PC-3 (cell line): ENCODE measurements around the gene CFAP58.

Experiments used
- EZH2 ChIP-seq: fragments of 300-600 bp; sonication (generic); IDR thresholded peaks from one replicate; pipeline ENCODE4 v1.6.1; 2017; ENCODE audit warnings: antibody characterized with exemption, mild to moderate bottlenecking, low read length; ENCODE audit not compliant: unreplicated experiment
- TF ChIP-seq, protein P1 (sequence below): fragments of 300-600 bp; sonication (generic); conservative IDR thresholded peaks from 2 replicates; pipeline ENCODE4 v1.5.1; 2017; ENCODE audit warnings: antibody characterized with exemption, low read depth, mild to moderate bottlenecking, low read length

DNA sequence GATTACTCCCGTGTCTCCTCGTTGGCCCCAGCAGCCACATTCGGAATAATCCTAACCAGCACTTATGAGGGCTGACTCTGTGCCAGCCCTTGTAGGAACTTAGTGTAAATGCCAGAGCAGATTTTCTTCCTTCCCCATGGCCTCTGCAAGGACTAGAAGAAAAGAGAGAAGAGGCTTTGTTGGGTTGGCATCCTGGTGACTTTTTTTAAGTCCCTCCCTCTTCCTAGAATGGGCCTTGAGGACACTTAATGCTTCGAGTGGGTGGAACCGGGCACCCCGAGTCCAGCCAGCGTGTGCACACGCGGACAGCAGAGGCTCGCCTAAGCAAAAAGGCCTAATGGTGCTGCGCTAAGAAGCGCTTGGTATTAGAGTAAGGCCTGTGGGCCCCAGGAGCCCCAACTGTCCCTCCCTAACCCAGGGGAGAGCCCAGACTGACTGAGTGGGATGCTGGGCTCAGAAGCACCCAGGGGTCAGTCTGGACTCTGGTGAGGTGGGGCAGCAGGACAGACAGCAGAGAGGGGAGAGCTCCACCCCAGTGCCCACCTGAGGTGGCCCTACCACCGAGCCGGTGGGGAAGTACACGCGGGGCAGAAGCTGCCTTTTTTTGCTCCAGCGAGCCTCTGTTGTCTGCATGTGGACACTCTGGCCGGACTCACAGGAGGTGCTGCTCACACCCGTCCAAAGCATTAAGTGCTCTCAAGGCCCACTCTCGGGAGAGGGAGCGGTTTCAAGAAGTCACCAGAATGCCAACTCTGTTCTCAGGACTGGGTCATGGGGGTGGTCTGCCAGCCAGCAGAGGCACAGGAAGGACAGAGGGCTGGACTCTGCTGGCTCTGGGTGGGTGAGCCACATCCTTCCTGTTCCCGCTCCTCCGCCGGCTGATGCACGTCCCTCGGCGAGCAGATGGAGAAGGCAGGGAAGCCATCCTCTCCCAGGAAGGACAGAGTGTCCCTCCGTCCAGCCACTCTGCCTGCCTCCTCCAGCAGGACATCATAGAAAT lies 27.9 kb upstream of the CFAP58 start:
- TF ChIP-seq, protein P1, sequence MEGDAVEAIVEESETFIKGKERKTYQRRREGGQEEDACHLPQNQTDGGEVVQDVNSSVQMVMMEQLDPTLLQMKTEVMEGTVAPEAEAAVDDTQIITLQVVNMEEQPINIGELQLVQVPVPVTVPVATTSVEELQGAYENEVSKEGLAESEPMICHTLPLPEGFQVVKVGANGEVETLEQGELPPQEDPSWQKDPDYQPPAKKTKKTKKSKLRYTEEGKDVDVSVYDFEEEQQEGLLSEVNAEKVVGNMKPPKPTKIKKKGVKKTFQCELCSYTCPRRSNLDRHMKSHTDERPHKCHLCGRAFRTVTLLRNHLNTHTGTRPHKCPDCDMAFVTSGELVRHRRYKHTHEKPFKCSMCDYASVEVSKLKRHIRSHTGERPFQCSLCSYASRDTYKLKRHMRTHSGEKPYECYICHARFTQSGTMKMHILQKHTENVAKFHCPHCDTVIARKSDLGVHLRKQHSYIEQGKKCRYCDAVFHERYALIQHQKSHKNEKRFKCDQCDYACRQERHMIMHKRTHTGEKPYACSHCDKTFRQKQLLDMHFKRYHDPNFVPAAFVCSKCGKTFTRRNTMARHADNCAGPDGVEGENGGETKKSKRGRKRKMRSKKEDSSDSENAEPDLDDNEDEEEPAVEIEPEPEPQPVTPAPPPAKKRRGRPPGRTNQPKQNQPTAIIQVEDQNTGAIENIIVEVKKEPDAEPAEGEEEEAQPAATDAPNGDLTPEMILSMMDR, result no peak
- no peak for TF ChIP-seq EZH2
